H1 (cell line): ENCODE measurements around the gene FBXO34. TPM values are rescaled to one million over a fixed set of nuclear protein-coding genes. Genes with fewer than 3 reads are reported as not detected.

Experiments used
- ASH2L ChIP-seq: fragments of 200-600, 300-600 bp; sonication (generic); IDR thresholded peaks from one replicate; pipeline ENCODE4 v1.7.1; 2017; ENCODE audit warnings: low read length
- ATF3 ChIP-seq: IDR thresholded peaks from 2 replicates; pipeline ENCODE4 v1.6.1; 2011; ENCODE audit warnings: low read depth, mild to moderate bottlenecking, low read length; ENCODE audit not compliant: insufficient read depth
- BCL11A ChIP-seq, 2 experiments: IDR thresholded peaks; one replicate each; pipeline ENCODE4 v1.6.1; 2011; ENCODE audit warnings: low read depth in 2 of 2, low read length in 2 of 2, mild to moderate bottlenecking in 2 of 2
- CBX5 ChIP-seq: fragments of 300-800, 300-1000 bp; sonication (generic); IDR thresholded peaks from 2 replicates; pipeline ENCODE4 v1.7.1; 2016; ENCODE audit warnings: antibody characterized with exemption, low read length, low read depth
- CEBPB ChIP-seq: IDR thresholded peaks from 2 replicates; pipeline ENCODE4 v1.6.1; 2012; ENCODE audit warnings: low read depth, low read length
- CHD2 ChIP-seq: IDR thresholded peaks from 2 replicates; pipeline ENCODE4 v1.6.1; 2012; ENCODE audit warnings: low read length, improper control_type of control experiment
- CREB1 ChIP-seq: IDR thresholded peaks from 2 replicates; pipeline ENCODE4 v1.6.1; 2012; ENCODE audit warnings: inconsistent platforms
- CTCF ChIP-seq, 3 experiments: IDR thresholded peaks; 1 replicate in 2 of 3; 2 replicates in 1 of 3; pipeline versions ENCODE4 v1.5.1 to v1.6.1; 2011; ENCODE audit warnings: low read length in 3 of 3, mild to moderate bottlenecking in 3 of 3, inconsistent platforms in 2 of 3, low read depth in 1 of 3, moderate library complexity in 1 of 3; ENCODE audit not compliant: insufficient read depth in 1 of 3; ENCODE audit errors: control extremely low read depth in 1 of 3
- E2F6 ChIP-seq: IDR thresholded peaks from 2 replicates; pipeline ENCODE4 v1.6.1; 2012; ENCODE audit warnings: inconsistent platforms
- EP300 ChIP-seq, 2 experiments: IDR thresholded peaks; 1 replicate in 1 of 2; 2 replicates in 1 of 2; pipeline ENCODE4 v1.6.1; 2011 to 2012; ENCODE audit warnings: low read depth in 2 of 2, low read length in 2 of 2, mild to moderate bottlenecking in 2 of 2, borderline replicate concordance in 1 of 2, inconsistent platforms in 1 of 2, moderate library complexity in 1 of 2
- EZH2 ChIP-seq: fragments of 200-600 bp; sonication (generic); IDR thresholded peaks from 2 replicates; pipeline ENCODE4 v1.7.1; 2012; ENCODE audit warnings: low read depth, mild to moderate bottlenecking, moderate library complexity, low read length, inconsistent platforms; ENCODE audit not compliant: severe bottlenecking
- HDAC6 ChIP-seq: IDR thresholded peaks from one replicate; pipeline ENCODE4 v1.7.1; 2012; ENCODE audit warnings: low read depth, mild to moderate bottlenecking, inconsistent platforms, low read length, moderate library complexity
- JUND ChIP-seq: IDR thresholded peaks from 2 replicates; pipeline ENCODE4 v1.6.1; 2011; ENCODE audit warnings: mild to moderate bottlenecking, improper control_type of control experiment, low read length
- KDM1A ChIP-seq: fragments of 200-600, 300-600 bp; sonication (generic); IDR thresholded peaks from 2 replicates; pipeline ENCODE4 v1.7.1; 2016; ENCODE audit warnings: mild to moderate bottlenecking, low read length, borderline replicate concordance
- MAFK ChIP-seq: IDR thresholded peaks from 2 replicates; pipeline ENCODE4 v1.6.1; 2012; ENCODE audit warnings: low read depth, mild to moderate bottlenecking, improper control_type of control experiment, low read length
- MAX ChIP-seq: IDR thresholded peaks from 2 replicates; pipeline ENCODE4 v1.6.1; 2012; ENCODE audit warnings: inconsistent platforms
- POLR2A ChIP-seq, 2 experiments: IDR thresholded peaks; 1 replicate in 1 of 2; 2 replicates in 1 of 2; pipeline ENCODE4 v1.6.1; 2011; ENCODE audit warnings: low read depth in 2 of 2, low read length in 2 of 2, mild to moderate bottlenecking in 2 of 2; ENCODE audit errors: control extremely low read depth in 1 of 2
- POLR2AphosphoS5 ChIP-seq: IDR thresholded peaks from 2 replicates; pipeline ENCODE4 v1.6.1; 2011; ENCODE audit warnings: low read depth, low read length
- SIN3A ChIP-seq, 2 experiments: IDR thresholded peaks in 1 of 2; conservative IDR thresholded peaks in 1 of 2; 2 replicates each; pipeline ENCODE4 v1.6.1; 2011 to 2012; ENCODE audit warnings: low read length in 2 of 2, improper control_type of control experiment in 1 of 2, low read depth in 1 of 2, mild to moderate bottlenecking in 1 of 2
- SP2 ChIP-seq: IDR thresholded peaks from 2 replicates; pipeline ENCODE4 v1.6.1; 2012; ENCODE audit warnings: mild to moderate bottlenecking, low read length, inconsistent platforms
- TEAD4 ChIP-seq: IDR thresholded peaks from 2 replicates; pipeline ENCODE4 v1.6.1; 2012; ENCODE audit warnings: low read depth, low read length, inconsistent platforms, mixed read lengths
- polyA plus RNA-seq, 7 experiments: library from polyadenylated mRNA; depleted of rRNA in 3 of 7; stranded (reverse) in 5 of 7; unstranded in 2 of 7; fragments of >200 nt in 5 of 7; fragments of 200-250 nt in 2 of 7; gene quantifications; 1 replicate in 5 of 7; 2 replicates in 1 of 7; 4 replicates in 1 of 7; pipeline versions ENCODE4 v1.2.1 to v1.2.3, GENCODE V29; 2011 to 2013; ENCODE audit warnings: missing spikeins in 2 of 7, mixed read lengths in 2 of 7
- total RNA-seq: library from RNA; stranded (reverse); fragmentation: NEBNext Ultra II Directional; extraction: Animal tissue kit (Norgen Biotek cat#: 25700); gene quantifications from 2 replicates; pipeline ENCODE4 v1.2.1, GENCODE V29; 2021

The FBXO34 gene
- total and polyA plus RNA-seq, 2 of the 8 experiments (the other 6 are each of a cell fraction or from before 2014, with no cell fraction given): 7.0 to 14.4 TPM

GRCh38 chr14:55270832-55271571, at the start of gene FBXO34 (continued):
- TF ChIP-seq POLR2A (IDR thresholded peaks at IDR 0.05; ENCODE audit: control extremely low read depth in 1 of 2, low read depth in 2 of 2, low read length in 2 of 2): peak in 1 of 2 experiments; percentile 82; a peak in 2 of 3 replicates
- peak; percentile 89 for TF ChIP-seq JUND
- no peak for TF ChIP-seq MAFK
- no peak for TF ChIP-seq CBX5
- TF ChIP-seq E2F6: no peak
- TF ChIP-seq ASH2L: no peak
- no peak for TF ChIP-seq CHD2
- no peak for TF ChIP-seq HDAC6
- TF ChIP-seq KDM1A: 0 out of 2 replicates have a peak, but pooled peaks have one; percentile 17
- 0 out of 2 replicates have a peak, but pooled peaks have one; percentile 50 for TF ChIP-seq ATF3
- peak in 1 of 2 experiments; percentile 81; a peak in 1 of 3 replicates for TF ChIP-seq EP300 (IDR thresholded peaks at IDR 0.05; ENCODE audit: borderline replicate concordance in 1 of 2, low read depth in 2 of 2, low read length in 2 of 2)
- TF ChIP-seq EZH2: no peak
- peak; percentile 47; the same call in 1 of the 2 replicates for TF ChIP-seq MAX
- no peak for TF ChIP-seq SP2
- no peak for TF ChIP-seq TEAD4
- TF ChIP-seq BCL11A (IDR thresholded peaks at IDR 0.05; ENCODE audit: low read depth in 2 of 2, low read length in 2 of 2): no peak
- peak in 1 of 2 experiments; percentile 42; a peak in 2 of 4 replicates for TF ChIP-seq SIN3A (conservative IDR thresholded peaks at IDR 0.05 in 1 of 2, IDR thresholded peaks at IDR 0.05 in 1 of 2; ENCODE audit: low read depth in 1 of 2, low read length in 2 of 2)
- no peak for TF ChIP-seq CEBPB
- peak; percentile 92 to 99 (median 97) for TF ChIP-seq CTCF (IDR thresholded peaks at IDR 0.05; ENCODE audit: control extremely low read depth in 1 of 3, insufficient read depth in 1 of 3, low read depth in 1 of 3, low read length in 3 of 3)
- peak; percentile 55 for TF ChIP-seq POLR2AphosphoS5
- peak; percentile 96 for TF ChIP-seq CREB1
